HG03066 (cell line): ENCODE data around the gene IL34.

Experiments used
- ATAC-seq: cut with Tn5 transposase; IDR thresholded peaks from one replicate; pipeline ENCODE4 v1.9.1; 2021; ENCODE audit warnings: low read depth; ENCODE audit not compliant: unreplicated experiment

The IL34 gene

GRCh38 chr16:70675851-70676513 lies 29.6 kb downstream of the IL34 start:
- no peak for ATAC-seq

GRCh38 chr16:70676675-70677498 lies 30.5 kb downstream of the IL34 start:
- ATAC-seq = no peak

GRCh38 chr16:70677499-70678120 lies 31.3 kb downstream of the IL34 start:
- ATAC-seq = no peak

GRCh38 chr16:70678121-70678897 lies 31.9 kb downstream of the IL34 start:
- no peak for ATAC-seq

- no peak for ATAC-seq
Measured at GRCh38 chr16:70678898-70679670, 32.7 kb downstream of the IL34 start.

- no peak for ATAC-seq
Measured at GRCh38 chr16:70679671-70680494, 33.5 kb downstream of the IL34 start.

- no peak for ATAC-seq
Measured at GRCh38 chr16:70680495-70681381, 34.4 kb downstream of the IL34 start.

GRCh38 chr16:70681382-70682238 lies 35.3 kb downstream of the IL34 start:
- ATAC-seq = no peak

- no peak for ATAC-seq
Measured at GRCh38 chr16:70682239-70683145, 36.1 kb downstream of the IL34 start.

- ATAC-seq = no peak
Measured at GRCh38 chr16:70683146-70683944, 37.0 kb downstream of the IL34 start.

GRCh38 chr16:70684146-70685060 lies 38.0 kb downstream of the IL34 start:
- ATAC-seq = no peak

- ATAC-seq = no peak
Measured at GRCh38 chr16:70685061-70685937, 38.9 kb downstream of the IL34 start.

- ATAC-seq = no peak
Measured at GRCh38 chr16:70685938-70686375, 39.6 kb downstream of the IL34 start, which contains the start of gene MTSS2. Gene MTSS2, minus strand, starts transcription at chr16:70686053. Its CDS starts 262 bp downstream, at chr16:70685791.
